Measurements from ENCODE around the gene AOC3.

DNA sequence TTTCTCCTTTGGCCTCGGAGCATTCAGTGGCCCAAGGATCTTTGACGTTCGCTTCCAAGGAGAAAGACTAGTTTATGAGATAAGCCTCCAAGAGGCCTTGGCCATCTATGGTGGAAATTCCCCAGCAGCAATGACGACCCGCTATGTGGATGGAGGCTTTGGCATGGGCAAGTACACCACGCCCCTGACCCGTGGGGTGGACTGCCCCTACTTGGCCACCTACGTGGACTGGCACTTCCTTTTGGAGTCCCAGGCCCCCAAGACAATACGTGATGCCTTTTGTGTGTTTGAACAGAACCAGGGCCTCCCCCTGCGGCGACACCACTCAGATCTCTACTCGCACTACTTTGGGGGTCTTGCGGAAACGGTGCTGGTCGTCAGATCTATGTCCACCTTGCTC is 1.4 kb downstream of the AOC3 start:
- TF ChIP-seq HDGF (IDR thresholded peaks at IDR 0.05; ENCODE audit: borderline replicate concordance) = no peak
- no peak for TF ChIP-seq SP1 (IDR thresholded peaks at IDR 0.05)
- TF ChIP-seq TARDBP (IDR thresholded peaks at IDR 0.05) = no peak
- TF ChIP-seq PKNOX1 (IDR thresholded peaks at IDR 0.05) = no peak
- no peak for TF ChIP-seq LEF1 (IDR thresholded peaks at IDR 0.05; ENCODE audit: borderline replicate concordance)
- no peak for TF ChIP-seq ZNF384 (IDR thresholded peaks at IDR 0.05)
- TF ChIP-seq FOXM1 (IDR thresholded peaks at IDR 0.05; ENCODE audit: borderline replicate concordance) = no peak
- no peak for TF ChIP-seq ELF4 (IDR thresholded peaks at IDR 0.05)
- no peak for TF ChIP-seq NFRKB (IDR thresholded peaks at IDR 0.05)
- TF ChIP-seq L3MBTL2 (conservative IDR thresholded peaks at IDR 0.05) = no peak
- TF ChIP-seq SUZ12 (IDR thresholded peaks at IDR 0.05) = no peak
- no peak for TF ChIP-seq CTBP1 (IDR thresholded peaks at IDR 0.05; ENCODE audit: borderline replicate concordance)
